Measurements from ENCODE around the gene NOC3L. TPM values are rescaled to one million over a fixed set of nuclear protein-coding genes. Genes with fewer than 3 reads are reported as not detected.

Gene NOC3L, protein sequence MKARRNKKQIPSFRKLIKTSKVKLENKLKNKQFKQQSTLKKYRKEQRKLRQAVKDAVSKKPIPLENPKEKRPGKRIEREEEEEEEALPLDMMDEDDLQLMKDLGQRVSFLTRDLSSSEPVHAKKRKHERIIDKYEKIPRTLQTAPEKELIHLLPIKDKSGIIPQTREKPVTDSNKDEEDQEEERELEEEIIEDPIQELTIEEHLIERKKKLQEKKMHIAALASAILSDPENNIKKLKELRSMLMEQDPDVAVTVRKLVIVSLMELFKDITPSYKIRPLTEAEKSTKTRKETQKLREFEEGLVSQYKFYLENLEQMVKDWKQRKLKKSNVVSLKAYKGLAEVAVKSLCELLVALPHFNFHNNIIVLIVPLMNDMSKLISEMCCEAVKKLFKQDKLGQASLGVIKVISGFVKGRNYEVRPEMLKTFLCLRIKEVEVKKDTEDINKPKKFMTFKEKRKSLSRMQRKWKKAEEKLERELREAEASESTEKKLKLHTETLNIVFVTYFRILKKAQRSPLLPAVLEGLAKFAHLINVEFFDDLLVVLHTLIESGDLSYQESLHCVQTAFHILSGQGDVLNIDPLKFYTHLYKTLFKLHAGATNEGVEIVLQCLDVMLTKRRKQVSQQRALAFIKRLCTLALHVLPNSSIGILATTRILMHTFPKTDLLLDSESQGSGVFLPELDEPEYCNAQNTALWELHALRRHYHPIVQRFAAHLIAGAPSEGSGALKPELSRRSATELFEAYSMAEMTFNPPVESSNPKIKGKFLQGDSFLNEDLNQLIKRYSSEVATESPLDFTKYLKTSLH
- total RNA-seq (2022; extraction: Qiagen RNA extraction; ENCODE audit: low read depth), result 21.1 to 29.8 TPM (median 25.2 TPM) in 5 replicates

DNA sequence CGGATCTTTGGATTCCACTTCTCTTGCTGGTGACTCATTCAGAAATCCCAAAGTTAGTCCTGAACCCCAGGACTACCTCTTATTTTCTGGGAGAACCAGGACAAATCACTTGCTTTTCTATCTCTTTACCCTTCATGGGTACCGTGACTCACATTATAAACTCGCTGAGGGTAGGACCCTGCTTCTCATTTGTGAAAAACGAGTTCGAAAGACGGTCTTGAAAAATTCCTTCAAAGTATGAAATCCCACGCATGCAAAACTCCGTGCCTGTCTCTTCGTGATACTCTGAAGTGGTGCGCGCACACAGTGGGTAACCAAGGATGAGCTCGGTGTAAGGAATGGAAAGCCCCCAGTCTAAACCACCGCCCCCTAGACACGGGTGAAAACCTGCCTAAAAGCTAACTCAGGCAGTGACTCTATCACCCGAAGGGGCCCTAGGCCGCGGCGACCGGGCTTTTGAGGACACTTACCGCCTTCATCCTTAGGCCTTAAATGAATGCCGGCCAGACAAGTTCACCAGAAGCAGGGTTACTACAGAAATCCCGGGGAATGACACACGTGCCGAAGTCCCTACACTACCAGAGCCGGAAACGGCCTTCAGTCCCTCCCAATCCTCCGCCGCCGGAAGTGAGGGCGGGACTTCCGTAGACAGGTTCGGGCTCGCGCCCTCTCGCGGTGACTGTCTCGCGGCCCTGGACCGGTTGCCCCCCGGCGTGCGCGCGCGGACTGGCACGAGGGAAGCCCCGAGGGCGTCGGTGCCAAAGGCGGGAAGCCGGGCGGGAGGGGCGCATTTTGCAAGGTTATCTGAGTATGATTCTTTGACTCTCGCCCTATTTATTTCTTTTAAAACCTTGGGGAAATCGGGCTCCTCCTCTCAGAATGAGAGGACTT is at the start of gene NOC3L:
NOC3L (minus strand) TSS at position 580 of the 891 bp plus-strand sequence; CDS start at position 479, 101 bp downstream.

DNA sequence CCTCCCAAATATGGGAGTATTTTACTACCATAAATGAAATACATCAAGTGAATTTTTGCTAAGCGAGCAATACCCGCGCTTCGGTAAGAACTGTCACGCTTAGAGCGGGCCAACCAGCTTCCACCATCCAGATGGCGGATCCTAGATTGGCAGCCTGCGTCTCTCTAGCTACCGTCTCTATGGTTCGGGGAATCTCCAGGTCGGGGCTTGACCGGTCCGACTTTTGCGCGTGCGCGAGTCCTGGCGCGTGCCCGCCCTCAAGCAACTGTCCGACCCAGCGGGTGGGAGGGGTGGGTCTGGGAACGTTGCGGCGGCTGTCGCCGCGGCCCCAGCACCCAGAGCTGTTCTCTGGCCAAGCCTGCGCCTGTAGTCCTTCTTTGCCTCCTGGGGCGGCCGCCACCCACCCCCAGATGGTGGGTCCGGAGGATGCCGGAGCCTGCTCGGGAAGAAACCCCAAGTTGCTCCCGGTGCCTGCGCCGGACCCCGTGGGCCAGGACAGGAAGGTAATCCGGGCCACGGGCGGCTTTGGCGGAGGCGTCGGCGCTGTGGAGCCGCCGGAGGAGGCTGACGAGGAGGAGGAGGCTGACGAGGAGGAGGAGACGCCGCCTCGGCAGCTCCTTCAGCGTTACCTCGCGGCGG is 39.6 kb upstream of the NOC3L start, which contains the start of gene TBC1D12:
TBC1D12 (plus strand) TSS at position 338 of the 639 bp plus-strand sequence; CDS start at position 411, 73 bp downstream.

Other genes with a start within 250 kb of the NOC3L start
- 4.6 to 6.8 TPM (median 5.6 TPM) in 5 replicates for gene TBC1D12, start 39.6 kb upstream of the NOC3L start, total RNA-seq (2022; extraction: Qiagen RNA extraction; ENCODE audit: low read depth)
- 29.4 to 38.5 TPM (median 32.7 TPM) in 5 replicates for gene HELLS, start 182.8 kb upstream of the NOC3L start, total RNA-seq (2022; extraction: Qiagen RNA extraction; ENCODE audit: low read depth)

All from A549 treated with DMSO at 1 μM for 4 hours (cell line).